Liver (tissue), 9 donors: ENCODE data around the gene DGKD. TPM values are rescaled to one million over a fixed set of nuclear protein-coding genes. Genes with fewer than 3 reads are reported as not detected.

Experiments
- DNase-seq: peaks from one replicate; pipeline ENCODE4 v3.0.0-alpha.2; 2017; ENCODE audit warnings: low spot score
- H3K27ac ChIP-seq, 2 donors: one replicate each; pipeline ENCODE4 v1.7.0; 2013; ENCODE audit warnings: inconsistent platforms in 2 of 2, low read length in 2 of 2, control low read depth in 1 of 2, low read depth in 1 of 2, mild to moderate bottlenecking in 1 of 2
- H3K27me3 ChIP-seq, 4 donors: one replicate each; pipeline versions ENCODE4 v1.6.1 to v1.7.0; 2013; ENCODE audit warnings: low read length in 3 of 4, inconsistent platforms in 1 of 4, mild to moderate bottlenecking in 1 of 4, moderate library complexity in 1 of 4; ENCODE audit not compliant: control insufficient read depth in 4 of 4, insufficient read depth in 4 of 4
- H3K36me3 ChIP-seq, 4 donors: one replicate each; pipeline versions ENCODE4 v1.6.1 to v1.7.0; 2013; ENCODE audit warnings: low read length in 3 of 4, mild to moderate bottlenecking in 3 of 4, low read depth in 1 of 4, moderate library complexity in 1 of 4; ENCODE audit not compliant: control insufficient read depth in 4 of 4, insufficient read depth in 3 of 4
- H3K4me1 ChIP-seq, 4 donors: one replicate each; pipeline versions ENCODE4 v1.6.1 to v1.7.0; 2013; ENCODE audit warnings: low read length in 3 of 4, mild to moderate bottlenecking in 3 of 4, moderate library complexity in 1 of 4; ENCODE audit not compliant: control insufficient read depth in 4 of 4, insufficient read depth in 4 of 4
- H3K4me3 ChIP-seq, 3 donors: one replicate each; pipeline versions ENCODE4 v1.6.1 to v1.7.0; 2013; ENCODE audit warnings: low read length in 3 of 3, control low read depth in 1 of 3, low read depth in 1 of 3, mild to moderate bottlenecking in 1 of 3
- H3K9ac ChIP-seq, 2 donors: one replicate each; pipeline ENCODE4 v1.7.0; 2013; ENCODE audit warnings: low read length in 2 of 2, mild to moderate bottlenecking in 2 of 2, moderate library complexity in 2 of 2, control low read depth in 1 of 2, low read depth in 1 of 2
- H3K9me3 ChIP-seq, 4 donors: one replicate each; pipeline versions ENCODE4 v1.6.1 to v1.7.0; 2013; ENCODE audit warnings: low read length in 3 of 4; ENCODE audit not compliant: control insufficient read depth in 4 of 4
- CTCF ChIP-seq: fragments of 150-350 bp; IDR thresholded peaks from 2 replicates; pipeline ENCODE4 v1.5.1; 2017; ENCODE audit warnings: improper control_type of control experiment, low read depth, low read length; ENCODE audit not compliant: missing input control
- EGR1 ChIP-seq, 2 donors: IDR thresholded peaks; 2 replicates each; pipeline ENCODE4 v1.6.1; 2016 to 2018; ENCODE audit warnings: antibody characterized with exemption in 2 of 2, low read depth in 2 of 2
- FOXA1 ChIP-seq: IDR thresholded peaks from 2 replicates; pipeline ENCODE4 v1.6.1; 2016; ENCODE audit warnings: antibody characterized with exemption
- FOXA2 ChIP-seq: IDR thresholded peaks from 2 replicates; pipeline ENCODE4 v1.6.1; 2016; ENCODE audit warnings: antibody characterized with exemption
- GABPA ChIP-seq, 2 donors: IDR thresholded peaks in 1 of 2; conservative IDR thresholded peaks in 1 of 2; 2 replicates each; pipeline ENCODE4 v1.6.1; 2016; ENCODE audit warnings: antibody characterized with exemption in 2 of 2, mild to moderate bottlenecking in 1 of 2, moderate library complexity in 1 of 2
- HNF4A ChIP-seq, 2 donors: conservative IDR thresholded peaks; 2 replicates each; pipeline ENCODE4 v1.6.1; 2016; ENCODE audit warnings: antibody characterized with exemption in 2 of 2, mild to moderate bottlenecking in 2 of 2
- HNF4G ChIP-seq: IDR thresholded peaks from 2 replicates; pipeline ENCODE4 v1.6.1; 2016; ENCODE audit warnings: antibody characterized with exemption
- JUND ChIP-seq, 2 donors: IDR thresholded peaks; 2 replicates each; pipeline ENCODE4 v1.6.1; 2016; ENCODE audit warnings: antibody characterized with exemption in 2 of 2
- MAX ChIP-seq: IDR thresholded peaks from 2 replicates; pipeline ENCODE4 v1.6.1; 2016; ENCODE audit warnings: antibody characterized with exemption
- NR2F2 ChIP-seq: IDR thresholded peaks from 2 replicates; pipeline ENCODE4 v1.6.1; 2016; ENCODE audit warnings: antibody characterized with exemption
- RAD21 ChIP-seq, 2 donors: IDR thresholded peaks; 2 replicates each; pipeline ENCODE4 v1.6.1; 2016; ENCODE audit warnings: antibody characterized with exemption in 2 of 2, mild to moderate bottlenecking in 2 of 2
- REST ChIP-seq: IDR thresholded peaks from 2 replicates; pipeline ENCODE4 v1.6.1; 2016; ENCODE audit warnings: antibody characterized with exemption, mild to moderate bottlenecking
- RXRA ChIP-seq, 2 donors: IDR thresholded peaks; 2 replicates each; pipeline ENCODE4 v1.6.1; 2017 to 2018; ENCODE audit warnings: antibody characterized with exemption in 2 of 2, mild to moderate bottlenecking in 1 of 2
- SP1 ChIP-seq: IDR thresholded peaks from 2 replicates; pipeline ENCODE4 v1.6.1; 2018; ENCODE audit warnings: antibody characterized with exemption, mild to moderate bottlenecking
- TAF1 ChIP-seq: conservative IDR thresholded peaks from 2 replicates; pipeline ENCODE4 v1.6.1; 2016; ENCODE audit warnings: antibody characterized with exemption, mild to moderate bottlenecking
- YY1 ChIP-seq: IDR thresholded peaks from 2 replicates; pipeline ENCODE4 v1.6.1; 2016; ENCODE audit warnings: antibody characterized with exemption, mild to moderate bottlenecking
- ZBTB33 ChIP-seq: IDR thresholded peaks from 2 replicates; pipeline ENCODE4 v1.6.1; 2016; ENCODE audit warnings: antibody characterized with exemption
- WGBS: extraction: QIAGEN DNeasy Blood & Tissue Kit; methylation state at CpG from one replicate; pipeline ENCODE4 v1.1.7; 2013; 5-methylcytosine and 5-hydroxymethylcytosine counted together
- polyA plus RNA-seq, 2 donors: library from polyadenylated mRNA; stranded (reverse) in 1 of 2; unstranded in 1 of 2; fragments of 200-250 nt in 1 of 2; fragments of >200 nt in 1 of 2; fragmentation: Nextera tagmentation in 1 of 2; extraction: Ambion mirVana in 1 of 2; gene quantifications; one replicate each; pipeline versions ENCODE4 v1.2.1 to v1.2.3, GENCODE V29; 2013 to 2015
- total RNA-seq, 2 donors: library from RNA; depleted of rRNA; stranded (reverse); fragments of >200 nt; gene quantifications; one replicate each; pipeline ENCODE4 v1.2.3, GENCODE V29; 2014
- donor health status: healthy.
- donor health status: healthy.
- donor health status: healthy.
- donor health status: healthy.
- donor health status: healthy.

The DGKD gene
- total and polyA plus RNA-seq, 4 donors = 4.8 to 16.4 (median 8.2) TPM

GRCh38 chr2:233369897-233370685 is 15.8 kb downstream of the DGKD start:
- no peak for TF ChIP-seq JUND (IDR thresholded peaks at IDR 0.05)
- TF ChIP-seq EGR1 (IDR thresholded peaks at IDR 0.05; ENCODE audit: low read depth in 2 of 2) = no peak
- no peak for TF ChIP-seq FOXA1
- no peak for TF ChIP-seq TAF1
- no peak for TF ChIP-seq HNF4A (conservative IDR thresholded peaks at IDR 0.05)
- TF ChIP-seq FOXA2 = no peak
- no peak for TF ChIP-seq REST
- no peak for TF ChIP-seq MAX
- no peak for TF ChIP-seq YY1
- 84% methylated on average over 9 of the region's 9 CpGs for WGBS
- Histone ChIP-seq H3K9ac (no peak overlapping the region), H3K27me3 (no peaks in the 10 kb centered on the region), H3K27ac (no peak overlapping the region), H3K4me3 (no peak overlapping the region), H3K36me3 (no peaks in the 10 kb centered on the region), H3K9me3 (no peaks in the 10 kb centered on the region), H3K4me1 (no peaks in the 10 kb centered on the region)
- DNase-seq = no peak

GRCh38 chr2:233371641-233372040 is 17.3 kb downstream of the DGKD start:
- no peak overlapping the region for H3K27ac ChIP-seq
- H3K4me3 ChIP-seq = no peak overlapping the region
- H3K9ac ChIP-seq = no peak overlapping the region
- H3K36me3 ChIP-seq = no peaks in the 10 kb centered on the region
- peaks cover 0 to 8% (median 4%) of the 10 kb centered on the region in 4 donors for H3K4me1 ChIP-seq
- 87% methylated on average over 2 of the region's 2 CpGs for WGBS
- TF ChIP-seq NR2F2 = no peak
- TF ChIP-seq TAF1 = no peak
- no peak for TF ChIP-seq FOXA1
- no peak for TF ChIP-seq YY1
- no peak for TF ChIP-seq CTCF
- TF ChIP-seq HNF4A (conservative IDR thresholded peaks at IDR 0.05) = no peak
- no peak for TF ChIP-seq SP1
- no peak for TF ChIP-seq GABPA (IDR thresholded peaks at IDR 0.05 in 1 of 2, conservative IDR thresholded peaks at IDR 0.05 in 1 of 2)
- no peak for TF ChIP-seq RAD21 (IDR thresholded peaks at IDR 0.05)
- TF ChIP-seq ZBTB33 = no peak
- TF ChIP-seq REST = no peak
- TF ChIP-seq EGR1 (IDR thresholded peaks at IDR 0.05; ENCODE audit: low read depth in 2 of 2) = no peak
- no peak for TF ChIP-seq HNF4G
- no peak for TF ChIP-seq JUND (IDR thresholded peaks at IDR 0.05)
- TF ChIP-seq FOXA2 = no peak
- TF ChIP-seq RXRA (IDR thresholded peaks at IDR 0.05) = no peak
- no peak for TF ChIP-seq MAX
- H3K27me3 ChIP-seq = no peaks in the 10 kb centered on the region
- no peak for DNase-seq
- no peaks in the 10 kb centered on the region for H3K9me3 ChIP-seq
